ENCODE data around the gene CDK14. TPM values are rescaled to one million over a fixed set of nuclear protein-coding genes. Genes with fewer than 3 reads are reported as not detected.
"Not testable (repeated sequence)": the region's sequence is repeated elsewhere in the genome, so short reads cannot be mapped to it uniquely, and the experiment has no call there.

CDK14 gene
- polyA plus RNA-seq, 10 donors, result 19.1 to 25.8 (median 21.8) TPM

GRCh38 chr7:90777886-90778285, 181.8 kb downstream of the CDK14 start:
- DNase-seq, result peak in 1 of 3 donors; percentile 39

GRCh38 chr7:90788052-90788451, 191.9 kb downstream of the CDK14 start:
- peak; percentile 71 to 94 (median 89) for DNase-seq

GRCh38 chr7:90789736-90790306, 193.7 kb downstream of the CDK14 start:
- no peak for DNase-seq

GRCh38 chr7:90791596-90791995, 195.5 kb downstream of the CDK14 start:
- DNase-seq, result no peak

- no peak for DNase-seq
Measured at GRCh38 chr7:90792301-90792700, 196.2 kb downstream of the CDK14 start.

GRCh38 chr7:90794234-90794633, 198.1 kb downstream of the CDK14 start:
- DNase-seq, result not testable (repeated sequence)

- DNase-seq, result no peak
Measured at GRCh38 chr7:90797596-90797995, 201.5 kb downstream of the CDK14 start.

GRCh38 chr7:90804370-90804769, 208.2 kb downstream of the CDK14 start:
- no peak for DNase-seq

GRCh38 chr7:90815552-90815951, 219.4 kb downstream of the CDK14 start:
- DNase-seq, result not testable (repeated sequence)

- DNase-seq, result peak; percentile 64 to 96 (median 77)
Measured at GRCh38 chr7:90816511-90817142, 220.5 kb downstream of the CDK14 start.

GRCh38 chr7:90817151-90817550, 221.0 kb downstream of the CDK14 start:
- peak in 2 of 3 donors; percentile 47 to 69 for DNase-seq

GRCh38 chr7:90817846-90818245, 221.7 kb downstream of the CDK14 start:
- DNase-seq, result peak in 1 of 3 donors; percentile 47

GRCh38 chr7:90818341-90818740, 222.2 kb downstream of the CDK14 start:
- no peak for DNase-seq

- DNase-seq, result no peak
Measured at GRCh38 chr7:90821961-90822620, 226.0 kb downstream of the CDK14 start.

- DNase-seq, result peak in 2 of 3 donors; percentile 45 to 94
Measured at GRCh38 chr7:90824386-90825307, 228.5 kb downstream of the CDK14 start.

- peak; percentile 35 to 82 (median 65) for DNase-seq
Measured at GRCh38 chr7:90825779-90826178, 229.7 kb downstream of the CDK14 start.

GRCh38 chr7:90828601-90829000, 232.5 kb downstream of the CDK14 start:
- DNase-seq, result no peak

GRCh38 chr7:90830308-90830707, 234.2 kb downstream of the CDK14 start:
- DNase-seq, result no peak

GRCh38 chr7:90832726-90833125, 236.6 kb downstream of the CDK14 start:
- no peak for DNase-seq

GRCh38 chr7:90833443-90833842, 237.3 kb downstream of the CDK14 start:
- no peak for DNase-seq

- no peak for DNase-seq
Measured at GRCh38 chr7:90834771-90835170, 238.7 kb downstream of the CDK14 start.

GRCh38 chr7:90835861-90836260, 239.7 kb downstream of the CDK14 start:
- no peak for DNase-seq
